Stomach (tissue), 9 donors: ENCODE results near the gene HOGA1. TPM values are rescaled to one million over a fixed set of nuclear protein-coding genes. Genes with fewer than 3 reads are reported as not detected.

Source experiments
- DNase-seq, 2 donors: peaks; one replicate each; pipeline versions ENCODE4 v3.0.0 to v3.0.0-alpha.2; 2013 to 2019
- H3K27ac ChIP-seq, 5 donors: fragments of 200-600 bp in 4 of 5; sonication (generic) in 4 of 5; one replicate each; pipeline ENCODE4 v1.5.1; 2013 to 2019; ENCODE audit warnings: mild to moderate bottlenecking in 1 of 5, moderate library complexity in 1 of 5
- H3K27me3 ChIP-seq, 3 donors: fragments of 200-600 bp; sonication (generic); one replicate each; pipeline ENCODE4 v1.5.1; 2017 to 2019; ENCODE audit warnings: mixed run types in 1 of 3
- H3K36me3 ChIP-seq, 4 donors: fragments of 200-600 bp; sonication (generic); 1 replicate in 3 of 4; 2 replicates in 1 of 4; pipeline ENCODE4 v1.5.1; 2016 to 2019
- H3K4me1 ChIP-seq, 4 donors: fragments of 200-600 bp; sonication (generic); one replicate each; pipeline ENCODE4 v1.5.1; 2016 to 2019
- H3K4me3 ChIP-seq, 4 donors: fragments of 200-600 bp; sonication (generic) in 3 of 4; one replicate each; pipeline ENCODE4 v1.5.1; 2016 to 2019; ENCODE audit warnings: mild to moderate bottlenecking in 1 of 4
- H3K9me3 ChIP-seq, 4 donors: fragments of 200-600 bp; sonication (generic); one replicate each; pipeline ENCODE4 v1.5.1; 2016 to 2019
- EP300 ChIP-seq: sonication (generic); formaldehyde crosslinking; IDR thresholded peaks from one replicate; pipeline ENCODE4 v1.6.1; 2017; ENCODE audit warnings: antibody characterized with exemption
- POLR2A ChIP-seq, 4 donors: fragments of 450-650 bp; IDR thresholded peaks; one replicate each; pipeline ENCODE4 v1.6.1; 2016; ENCODE audit warnings: antibody characterized with exemption in 4 of 4, control low read depth in 2 of 4, mild to moderate bottlenecking in 1 of 4, moderate library complexity in 1 of 4
- POLR2AphosphoS5 ChIP-seq, 3 donors: sonication (generic); formaldehyde crosslinking; IDR thresholded peaks; one replicate each; pipeline ENCODE4 v1.6.1; 2016; ENCODE audit warnings: antibody characterized with exemption in 3 of 3
- WGBS, 5 donors: extraction: QIAGEN DNeasy Blood & Tissue Kit in 3 of 5; methylation state at CpG; one replicate each; pipeline versions ENCODE4 v1.1.5 to v1.1.7; 2013 to 2018; 5-methylcytosine and 5-hydroxymethylcytosine counted together
- intact Hi-C: fragments of 100-400 bp; cut with DNase I; formaldehyde crosslinking; loops from one replicate; pipeline ENCODE4 v1.15.1; 2023; ENCODE audit warnings: low total_unique reads
- polyA plus RNA-seq, 3 donors: library from polyadenylated mRNA; stranded (reverse); fragments of 200-250 nt; gene quantifications; one replicate each; pipeline ENCODE4 v1.2.3, GENCODE V29; 2013
- total RNA-seq, 5 donors: library from RNA; depleted of rRNA; stranded (reverse); fragments of >200 nt; gene quantifications; one replicate each; pipeline versions ENCODE4 v1.1.0 to v1.2.3, GENCODE V29; 2014 to 2016
- TF ChIP-seq, protein P1 (sequence below), 7 experiments: fragments of 450-650 bp in 4 of 7; fragments of 200-600 bp in 3 of 7; sonication (generic) in 3 of 7; IDR thresholded peaks; one replicate each; pipeline ENCODE4 v1.5.1; 2016 to 2019; ENCODE audit warnings: antibody characterized with exemption in 7 of 7, control low read depth in 2 of 7, mild to moderate bottlenecking in 1 of 7
- donor health status: healthy with polysubstance abuse.
- donor health status: Bipolar disorder and iron deficiency.
- donor health status: healthy.

The HOGA1 gene
- total and polyA plus RNA-seq, 8 donors, result 0.38 TPM; not detected in 7

DNA sequence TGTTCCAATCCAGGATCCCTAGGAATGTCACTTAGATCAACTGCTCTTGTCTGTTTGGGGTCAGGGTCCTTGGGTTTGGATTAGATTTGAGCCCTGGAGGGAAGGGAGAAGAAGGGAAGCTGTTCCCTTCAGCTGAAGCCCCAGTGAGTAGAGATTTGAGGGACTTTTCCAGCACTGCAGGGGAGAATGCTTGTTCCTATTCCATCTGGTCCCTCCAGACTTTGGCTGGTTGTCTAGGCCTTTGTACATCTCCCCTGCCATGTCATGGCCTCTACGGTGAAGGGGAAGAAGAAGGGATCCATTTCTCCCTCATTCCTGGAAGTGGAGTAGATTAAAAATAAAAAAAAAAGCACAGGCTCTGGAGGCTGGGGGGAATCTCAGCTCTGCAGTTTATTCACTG, 16.4 kb downstream of the HOGA1 start:
- Histone ChIP-seq H3K4me1 (peaks cover 3 to 15% (median 9%) of the 10 kb centered on the region in 4 donors), H3K27ac (no peak overlapping the region), H3K36me3 (no peaks in the 10 kb centered on the region), H3K27me3 (no peaks in the 10 kb centered on the region), H3K9me3 (no peaks in the 10 kb centered on the region), H3K4me3 (no peak overlapping the region)
- TF ChIP-seq POLR2A (IDR thresholded peaks at IDR 0.05) (no peak), EP300 (no peak)
- 72 to 100% (median 94%) methylated on average over 1 of the region's 1 CpG for WGBS, 5 donors
- intact Hi-C loops, result no loop called here
- no peak for DNase-seq

DNA sequence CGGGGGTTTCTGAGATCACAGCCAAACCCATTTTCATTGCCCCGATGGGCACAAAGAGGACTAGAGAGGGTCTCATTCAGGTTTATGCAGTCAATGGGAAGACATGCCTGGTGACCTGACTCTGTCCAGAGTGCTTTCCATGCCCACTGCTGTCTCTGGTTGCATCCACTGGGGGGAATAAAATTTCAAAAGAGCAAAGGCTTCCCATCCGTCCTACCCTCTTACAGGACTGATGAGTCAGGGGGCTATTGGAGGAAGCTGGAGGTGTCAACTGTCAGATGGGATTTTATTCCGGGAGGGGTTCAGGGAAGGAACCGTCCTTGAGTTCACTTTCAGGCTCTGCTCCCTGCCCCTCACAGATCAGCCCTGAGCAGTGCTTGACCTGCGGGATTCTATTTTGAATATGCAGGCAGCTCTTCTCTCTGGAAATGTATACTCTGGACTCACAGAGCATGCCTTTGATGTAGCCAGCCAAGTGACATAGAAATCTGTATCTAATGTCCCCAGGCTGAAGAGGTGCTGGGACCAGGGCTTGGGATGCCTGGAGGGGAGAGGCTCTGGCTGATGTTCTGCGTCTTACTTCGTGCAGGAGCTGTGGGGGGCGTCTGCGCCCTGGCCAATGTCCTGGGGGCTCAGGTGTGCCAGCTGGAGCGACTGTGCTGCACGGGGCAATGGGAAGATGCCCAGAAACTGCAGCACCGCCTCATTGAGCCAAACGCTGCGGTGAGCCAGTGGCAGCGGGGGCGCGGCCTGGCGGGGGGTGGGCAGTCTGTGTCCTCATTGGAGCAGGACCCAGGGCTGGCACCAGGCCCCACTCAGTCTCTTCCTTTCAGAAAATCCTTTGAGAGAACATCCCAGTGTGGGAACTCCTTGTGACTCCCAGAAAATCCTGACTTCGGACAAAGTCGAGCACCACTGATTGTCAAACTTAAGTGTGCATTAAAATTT, 17.4 kb downstream of the HOGA1 start:
- Histone ChIP-seq H3K4me1 (peaks cover 0 to 7% (median 4%) of the 10 kb centered on the region in 4 donors), H3K9me3 (no peaks in the 10 kb centered on the region), H3K36me3 (no peaks in the 10 kb centered on the region), H3K27ac (no peak overlapping the region), H3K27me3 (no peaks in the 10 kb centered on the region), H3K4me3 (no peak overlapping the region)
- DNase-seq, result no peak
- TF ChIP-seq EP300 (no peak), POLR2AphosphoS5 (IDR thresholded peaks at IDR 0.05) (no peak), POLR2A (IDR thresholded peaks at IDR 0.05) (no peak)
- TF ChIP-seq, protein P1, sequence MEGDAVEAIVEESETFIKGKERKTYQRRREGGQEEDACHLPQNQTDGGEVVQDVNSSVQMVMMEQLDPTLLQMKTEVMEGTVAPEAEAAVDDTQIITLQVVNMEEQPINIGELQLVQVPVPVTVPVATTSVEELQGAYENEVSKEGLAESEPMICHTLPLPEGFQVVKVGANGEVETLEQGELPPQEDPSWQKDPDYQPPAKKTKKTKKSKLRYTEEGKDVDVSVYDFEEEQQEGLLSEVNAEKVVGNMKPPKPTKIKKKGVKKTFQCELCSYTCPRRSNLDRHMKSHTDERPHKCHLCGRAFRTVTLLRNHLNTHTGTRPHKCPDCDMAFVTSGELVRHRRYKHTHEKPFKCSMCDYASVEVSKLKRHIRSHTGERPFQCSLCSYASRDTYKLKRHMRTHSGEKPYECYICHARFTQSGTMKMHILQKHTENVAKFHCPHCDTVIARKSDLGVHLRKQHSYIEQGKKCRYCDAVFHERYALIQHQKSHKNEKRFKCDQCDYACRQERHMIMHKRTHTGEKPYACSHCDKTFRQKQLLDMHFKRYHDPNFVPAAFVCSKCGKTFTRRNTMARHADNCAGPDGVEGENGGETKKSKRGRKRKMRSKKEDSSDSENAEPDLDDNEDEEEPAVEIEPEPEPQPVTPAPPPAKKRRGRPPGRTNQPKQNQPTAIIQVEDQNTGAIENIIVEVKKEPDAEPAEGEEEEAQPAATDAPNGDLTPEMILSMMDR (IDR thresholded peaks at IDR 0.05), result no peak
- 76 to 85% (median 83%) methylated on average over 19 to 21 of the region's 21 CpGs for WGBS, 5 donors
- intact Hi-C loops, result no loop called here

DNA sequence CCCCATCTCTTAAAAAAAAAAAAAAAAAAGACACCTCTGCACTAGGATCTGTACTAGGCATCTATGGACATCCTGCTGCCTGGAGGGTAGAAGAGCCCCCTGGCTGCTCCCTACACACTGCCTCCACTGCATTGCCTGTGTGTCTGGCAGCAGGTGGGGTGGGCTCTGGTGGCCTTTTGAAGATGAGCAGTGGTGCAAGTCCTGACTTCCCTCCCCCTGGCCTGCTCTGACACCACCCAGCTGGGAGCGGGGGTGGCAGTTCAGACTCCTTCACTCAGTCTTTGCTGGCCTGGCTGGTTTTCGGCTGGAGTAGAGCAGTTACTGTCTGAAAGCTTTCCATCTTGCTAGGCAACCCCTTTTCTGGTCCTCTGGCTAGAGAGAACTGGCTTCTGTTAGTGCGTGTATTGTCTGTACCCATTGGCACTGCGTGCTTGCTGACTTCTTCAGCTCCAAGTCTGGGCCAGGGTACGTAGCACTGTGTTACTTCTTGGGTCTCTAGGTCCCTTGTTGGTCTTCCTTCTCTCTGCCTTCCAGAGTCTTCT, 23.0 kb downstream of the HOGA1 start:
- no peaks in the 10 kb centered on the region for H3K9me3 ChIP-seq
- DNase-seq, result no peak
- WGBS, 5 donors, result 91 to 95% (median 93%) methylated on average over 5 of the region's 5 CpGs
- intact Hi-C loops, result no loop called here
- H3K27ac ChIP-seq, result no peak overlapping the region
- no peaks in the 10 kb centered on the region for H3K4me1 ChIP-seq
- TF ChIP-seq EP300 (no peak), POLR2AphosphoS5 (IDR thresholded peaks at IDR 0.05) (no peak), POLR2A (IDR thresholded peaks at IDR 0.05) (no peak)
- TF ChIP-seq, protein P1 (IDR thresholded peaks at IDR 0.05), result no peak
- no peaks in the 10 kb centered on the region for H3K27me3 ChIP-seq
- no peak overlapping the region for H3K4me3 ChIP-seq
- no peaks in the 10 kb centered on the region for H3K36me3 ChIP-seq

DNA sequence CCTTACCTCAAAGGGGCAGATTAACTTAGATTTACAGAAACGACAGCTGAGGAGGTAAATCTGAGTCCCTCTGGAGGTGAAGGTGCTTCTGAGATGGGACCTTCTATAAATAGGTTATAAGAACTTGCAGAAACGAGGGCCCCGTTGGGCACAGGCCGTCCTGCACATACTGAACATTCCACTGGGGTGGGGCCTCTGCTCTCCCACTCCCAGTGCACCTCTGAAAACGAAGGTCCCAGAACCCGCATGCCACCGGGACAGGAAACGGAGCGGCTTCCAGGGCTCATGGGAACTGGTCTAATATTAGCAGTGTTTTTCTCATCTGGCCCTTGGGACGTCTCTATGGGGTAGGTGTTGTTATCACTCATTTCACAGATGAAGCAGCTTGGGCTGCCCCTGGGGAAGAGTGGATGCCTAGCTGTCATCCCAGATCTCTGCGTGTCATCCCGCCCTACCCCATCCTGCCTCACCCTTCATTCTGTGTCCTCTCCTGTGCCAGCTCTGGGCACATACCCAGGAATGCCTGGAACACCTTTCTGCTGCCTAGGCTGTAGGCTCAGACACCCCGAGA, 24.9 kb downstream of the HOGA1 start:
- WGBS, 5 donors, result 76 to 90% (median 83%) methylated on average over 13 of the region's 13 CpGs
- Histone ChIP-seq H3K27me3 (no peaks in the 10 kb centered on the region), H3K4me3 (no peak overlapping the region), H3K9me3 (no peaks in the 10 kb centered on the region), H3K27ac (no peak overlapping the region), H3K36me3 (no peaks in the 10 kb centered on the region), H3K4me1 (no peaks in the 10 kb centered on the region)
- TF ChIP-seq POLR2A (IDR thresholded peaks at IDR 0.05) (no peak), EP300 (no peak)
- intact Hi-C loops, result no loop called here
- no peak for DNase-seq

DNA sequence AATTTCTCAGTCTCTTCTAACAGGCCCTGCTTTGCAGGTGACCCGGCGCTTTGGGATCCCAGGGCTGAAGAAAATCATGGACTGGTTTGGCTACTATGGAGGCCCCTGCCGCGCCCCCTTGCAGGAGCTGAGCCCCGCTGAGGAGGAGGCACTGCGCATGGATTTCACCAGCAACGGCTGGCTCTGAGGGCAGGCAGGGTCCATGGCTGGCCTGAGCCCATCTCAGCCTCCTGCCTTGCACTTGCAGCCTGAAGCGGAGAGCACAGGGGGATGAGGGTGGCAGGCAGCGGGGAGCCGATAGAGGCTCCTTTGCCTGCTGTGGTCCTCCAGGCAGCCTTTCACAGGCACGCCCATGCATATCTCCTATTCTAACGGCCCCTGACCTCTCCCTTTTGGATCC, 27.3 kb downstream of the HOGA1 start:
- H3K9me3 ChIP-seq, result no peaks in the 10 kb centered on the region
- H3K36me3 ChIP-seq, result peaks cover 0 to 21% (median 10%) of the 10 kb centered on the region in 4 donors
- H3K27ac ChIP-seq, result no peak overlapping the region
- DNase-seq, result no peak
- H3K4me3 ChIP-seq, result no peak overlapping the region
- WGBS, 5 donors, result 77 to 92% (median 83%) methylated on average over 9 to 12 of the region's 12 CpGs
- no peaks in the 10 kb centered on the region for H3K27me3 ChIP-seq
- no peaks in the 10 kb centered on the region for H3K4me1 ChIP-seq
- intact Hi-C loops, result no loop called here
- TF ChIP-seq EP300 (no peak), POLR2A (IDR thresholded peaks at IDR 0.05) (no peak)
